Muscle of arm (tissue), 12 donors: ENCODE data around the gene TMPRSS7. TPM values are rescaled to one million over a fixed set of nuclear protein-coding genes. Genes with fewer than 3 reads are reported as not detected.
"Not testable (repeated sequence)": the region's sequence is repeated elsewhere in the genome, so short reads cannot be mapped to it uniquely, and the experiment has no call there.

ENCODE experiments used
- DNase-seq: peaks from one replicate; pipeline ENCODE4 v3.0.0-alpha.2; 2013
- polyA plus RNA-seq, 12 donors: library from polyadenylated mRNA; unstranded; fragments of 120-200 nt; gene quantifications; one replicate each; pipeline ENCODE4 v1.2.1, GENCODE V29; 2013; ENCODE audit not compliant: insufficient read length in 12 of 12

Gene TMPRSS7
- polyA plus RNA-seq, 12 donors: 0.08 TPM; not detected in 11

- DNase-seq: no peak
These were observed 23.1 kb upstream of the TMPRSS7 start for GRCh38 chr3:112011376-112011940.

- no peak for DNase-seq
These were observed 22.1 kb upstream of the TMPRSS7 start for GRCh38 chr3:112012205-112012992.

GRCh38 chr3:112013058-112013783 lies 21.3 kb upstream of the TMPRSS7 start:
- peak; percentile 72 for DNase-seq

GRCh38 chr3:112013784-112014143 lies 20.8 kb upstream of the TMPRSS7 start:
- DNase-seq: no peak

- no peak for DNase-seq
These were observed 17.4 kb upstream of the TMPRSS7 start for GRCh38 chr3:112017091-112017490.

- DNase-seq: no peak
These were observed 15.8 kb upstream of the TMPRSS7 start for GRCh38 chr3:112018712-112019111.

GRCh38 chr3:112019716-112020115 lies 14.8 kb upstream of the TMPRSS7 start:
- DNase-seq: no peak

GRCh38 chr3:112020674-112021085 lies 13.9 kb upstream of the TMPRSS7 start:
- DNase-seq: no peak

GRCh38 chr3:112027142-112027541 lies 7.4 kb upstream of the TMPRSS7 start:
- no peak for DNase-seq

- no peak for DNase-seq
These were observed 6.7 kb upstream of the TMPRSS7 start for GRCh38 chr3:112027826-112028225.

- DNase-seq: no peak
These were observed 3.6 kb upstream of the TMPRSS7 start for GRCh38 chr3:112030901-112031300.

- no peak for DNase-seq
These were observed 2.3 kb upstream of the TMPRSS7 start for GRCh38 chr3:112032098-112032731.

GRCh38 chr3:112035241-112035640 lies 705 bp downstream of the TMPRSS7 start:
- no peak for DNase-seq

GRCh38 chr3:112037194-112037593 lies 2.7 kb downstream of the TMPRSS7 start:
- not testable (repeated sequence) for DNase-seq

- DNase-seq: no peak
These were observed 4.3 kb downstream of the TMPRSS7 start for GRCh38 chr3:112038863-112039262.

- no peak for DNase-seq
These were observed 6.8 kb downstream of the TMPRSS7 start for GRCh38 chr3:112041321-112041720.

- DNase-seq: no peak
These were observed 8.3 kb downstream of the TMPRSS7 start for GRCh38 chr3:112042842-112043280.

- peak; percentile 38 for DNase-seq
These were observed 9.2 kb downstream of the TMPRSS7 start for GRCh38 chr3:112043621-112044201.

- no peak for DNase-seq
These were observed 12.1 kb downstream of the TMPRSS7 start for GRCh38 chr3:112046599-112046998.

- DNase-seq: no peak
These were observed 12.7 kb downstream of the TMPRSS7 start for GRCh38 chr3:112047264-112047663.

GRCh38 chr3:112048911-112049310 lies 14.4 kb downstream of the TMPRSS7 start:
- DNase-seq: no peak

GRCh38 chr3:112053229-112053628 lies 18.7 kb downstream of the TMPRSS7 start:
- no peak for DNase-seq
